ENCODE data around the gene ATXN7L3.

- TF ChIP-seq CTCF (conservative IDR thresholded peaks at IDR 0.05) (no peak), ZFX (IDR thresholded peaks at IDR 0.05) (no peak)
Measured at GRCh38 chr17:44176257-44176656, 23.4 kb downstream of the ATXN7L3 start.

Data from C4-2B (cell line).